Stimulated activated CD8-positive, alpha-beta memory T cell treated with anti-CD3 and anti-CD28 coated beads, Interleukin-2, amount 100 ng/mL, for 1 hour (primary cell): Measurements from ENCODE around the gene GTSF1L.

Experiments
- DNase-seq, 2 donors: peaks; one replicate each; pipeline ENCODE4 v3.0.0-alpha.2; 2020; ENCODE audit warnings: low read depth in 2 of 2

Gene GTSF1L

DNA sequence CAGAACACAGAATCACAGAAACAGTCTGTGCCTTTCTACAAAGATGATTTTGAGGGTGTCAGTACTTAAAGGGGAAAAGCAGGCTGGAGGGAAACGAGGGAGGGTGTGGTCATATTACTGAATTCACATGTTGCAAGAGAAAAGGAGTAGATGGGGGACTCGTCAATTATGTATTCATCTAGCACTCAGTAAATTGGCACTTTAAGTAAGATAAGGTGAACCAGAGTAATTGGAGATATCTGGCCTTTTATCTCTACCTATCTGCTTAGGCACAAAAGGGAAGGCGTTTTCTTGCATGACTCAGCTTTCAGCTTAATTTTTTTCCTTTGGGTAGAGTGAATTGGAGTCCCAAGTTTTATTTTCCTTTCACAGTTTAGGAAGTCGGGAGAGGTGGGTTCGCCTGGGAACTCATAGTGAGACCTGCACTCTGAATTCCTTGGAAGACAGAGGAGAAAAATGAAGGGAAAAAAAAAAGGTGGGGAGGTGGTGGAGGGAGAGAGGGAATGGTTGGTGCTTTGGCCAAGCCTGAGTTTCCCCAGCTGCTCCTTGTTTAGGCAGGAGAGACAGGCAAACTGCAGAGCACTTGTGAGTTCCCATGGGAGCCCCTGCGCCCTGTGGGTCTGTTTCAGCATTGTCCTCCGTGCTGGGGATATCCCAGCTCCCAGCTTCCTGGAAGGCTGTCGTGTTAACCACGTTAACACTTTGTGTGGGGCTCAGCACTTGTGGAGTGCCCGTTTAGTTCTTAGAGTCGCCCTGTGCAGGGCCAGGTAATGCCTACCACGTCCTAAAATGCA lies 19.7 kb upstream of the GTSF1L start:
- no peak for DNase-seq

DNA sequence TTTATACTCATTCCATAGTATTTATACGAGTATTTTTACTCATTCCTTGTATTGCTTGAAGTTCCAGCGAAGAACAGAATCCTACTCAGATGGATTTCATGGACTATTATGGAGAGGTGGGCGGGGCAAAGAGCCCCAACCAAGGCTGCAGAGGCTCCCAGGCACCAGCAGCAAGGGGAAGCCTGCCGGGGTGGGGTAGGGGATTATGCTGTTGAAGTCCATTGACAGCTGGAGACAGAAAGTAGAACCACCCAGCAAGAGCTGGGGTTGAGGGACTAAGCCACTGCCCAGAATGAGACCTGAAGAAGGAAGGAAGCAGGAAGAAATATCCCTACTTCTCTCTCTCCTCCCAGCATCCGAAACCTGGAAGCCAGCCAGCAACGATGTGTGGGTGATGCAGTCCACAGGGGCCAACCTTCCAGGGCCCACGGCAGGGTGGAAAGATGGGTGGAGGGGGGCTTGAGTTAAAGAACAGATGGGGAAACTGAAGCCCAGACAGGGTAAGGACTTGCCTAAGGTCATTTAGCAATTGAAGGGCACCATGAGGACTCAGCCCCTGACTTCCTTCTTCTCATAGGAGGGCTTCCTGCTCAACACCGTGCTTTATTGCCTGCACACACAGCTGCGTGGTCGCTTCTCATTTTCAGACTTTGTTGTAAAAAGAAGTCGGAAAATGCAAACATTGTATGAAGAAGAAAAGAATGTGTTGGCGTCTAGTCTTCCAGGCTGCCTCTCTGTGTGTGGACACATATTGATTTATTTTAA lies 18.3 kb upstream of the GTSF1L start:
- no peak for DNase-seq

DNA sequence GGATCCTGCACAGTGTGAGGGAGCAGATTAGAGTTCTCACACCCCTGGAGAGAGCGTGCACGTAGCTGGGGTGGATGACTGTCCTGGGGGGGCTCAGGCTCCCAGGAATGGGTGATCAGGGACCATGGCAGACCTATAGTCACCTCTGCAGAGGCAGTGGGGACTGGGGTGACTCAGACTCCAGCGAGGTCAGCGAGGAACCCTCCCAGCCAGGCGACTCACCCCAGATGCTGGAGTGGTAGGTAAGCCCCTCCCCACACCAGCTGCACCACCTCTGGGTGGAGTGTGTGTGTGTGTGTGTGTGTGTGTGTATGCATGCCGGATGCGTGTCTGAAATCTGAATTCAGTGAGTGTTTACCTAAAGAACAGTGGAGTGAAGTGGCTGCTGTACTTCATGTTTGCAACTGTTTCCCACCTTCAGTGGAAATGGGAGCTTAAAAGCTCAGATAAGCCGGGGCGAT lies 17.4 kb upstream of the GTSF1L start:
- no peak for DNase-seq

DNA sequence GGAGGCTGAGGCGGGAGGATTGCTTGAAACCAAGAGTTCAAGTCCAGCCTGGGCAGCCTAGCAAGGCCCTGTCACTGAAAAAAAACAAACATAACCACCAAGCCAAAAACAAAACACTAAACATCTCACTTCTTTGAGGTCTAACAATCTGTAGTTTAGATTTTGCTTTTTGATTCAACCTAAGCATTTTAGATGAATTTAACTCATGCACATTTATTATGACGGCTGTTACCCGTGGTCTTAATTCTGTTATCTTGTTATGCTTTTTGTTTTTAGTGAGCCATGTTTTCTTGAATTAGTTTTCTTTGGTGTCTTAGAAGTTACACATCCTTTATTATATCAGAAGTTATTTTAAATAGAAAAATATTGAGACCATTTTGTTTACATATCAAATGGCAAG lies 13.8 kb upstream of the GTSF1L start:
- no peak for DNase-seq

DNA sequence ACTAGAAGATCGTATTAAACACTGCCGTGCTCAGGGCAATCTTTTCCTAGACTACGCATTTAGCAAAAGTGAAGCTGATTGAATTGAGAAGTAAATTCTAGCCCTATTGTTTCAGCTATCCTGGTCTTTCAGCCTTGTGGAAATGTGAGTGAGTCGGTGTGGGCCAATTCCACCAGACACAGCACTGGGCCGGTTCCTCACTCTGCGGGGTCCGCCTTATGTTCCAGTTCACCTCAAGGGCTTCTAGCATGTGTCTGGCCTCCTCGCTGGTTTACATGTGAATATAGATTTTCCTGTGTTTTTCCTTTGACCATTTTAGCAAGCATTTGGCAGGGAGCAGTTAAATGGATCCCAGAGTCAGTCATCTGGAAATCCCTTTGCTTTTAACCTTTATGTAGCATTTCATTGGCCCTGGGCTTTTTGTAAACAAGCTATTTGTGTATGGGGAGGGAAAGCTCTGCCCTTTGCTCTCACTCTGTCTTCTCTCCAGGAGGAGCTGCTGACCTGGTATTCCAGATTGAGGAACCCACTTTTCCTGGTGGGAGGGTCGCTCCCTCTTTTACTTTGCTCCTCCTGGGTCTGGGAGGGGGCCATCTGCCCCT lies 12.4 kb upstream of the GTSF1L start:
- no peak for DNase-seq

DNA sequence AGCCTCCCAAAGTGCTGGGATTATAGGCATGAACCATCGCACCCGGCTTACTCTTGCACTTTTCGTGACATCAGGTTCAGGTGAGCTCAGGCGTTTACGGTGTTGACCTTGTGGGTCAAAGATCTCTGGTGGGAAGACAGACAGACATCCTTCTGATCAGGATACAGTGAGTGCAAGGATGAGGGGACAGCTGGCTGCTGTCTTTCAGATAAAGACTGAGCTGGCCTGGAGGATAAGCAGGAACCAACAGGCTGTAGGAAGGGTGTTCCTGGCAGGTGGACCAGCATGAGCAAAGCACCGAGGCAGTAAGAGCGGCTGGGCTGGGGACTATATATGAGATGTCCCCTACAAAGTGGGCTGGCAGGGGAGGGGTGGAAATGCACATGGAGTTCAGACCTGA lies 11.1 kb upstream of the GTSF1L start:
- DNase-seq, result no peak

DNA sequence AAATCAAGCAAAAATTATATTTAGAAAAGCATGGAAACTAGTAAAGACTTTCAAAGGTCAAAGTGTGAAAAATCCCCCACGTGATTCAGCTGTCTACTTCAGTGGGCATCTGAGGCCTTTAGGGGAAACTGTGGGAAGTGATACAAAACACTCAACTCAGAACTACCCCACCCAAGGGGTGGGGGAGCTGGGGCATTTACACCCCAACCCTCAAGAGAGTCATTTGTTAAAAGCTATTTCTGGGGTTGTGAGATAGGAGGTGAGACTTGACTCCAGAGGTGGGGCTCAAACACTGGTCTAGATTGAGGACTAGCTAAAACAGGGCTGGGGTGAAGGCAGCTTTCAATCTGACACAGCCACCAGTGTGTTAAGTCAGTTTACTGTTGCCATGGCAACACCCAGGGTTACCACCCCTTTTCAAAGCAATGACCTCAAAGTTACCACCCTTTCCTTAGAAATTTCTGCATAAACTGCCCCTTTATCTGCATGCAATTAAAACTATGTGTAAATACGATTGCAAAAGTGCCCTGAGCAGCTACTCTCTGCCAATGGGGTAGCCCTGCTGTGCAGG lies 9.9 kb upstream of the GTSF1L start:
- DNase-seq, result no peak

DNA sequence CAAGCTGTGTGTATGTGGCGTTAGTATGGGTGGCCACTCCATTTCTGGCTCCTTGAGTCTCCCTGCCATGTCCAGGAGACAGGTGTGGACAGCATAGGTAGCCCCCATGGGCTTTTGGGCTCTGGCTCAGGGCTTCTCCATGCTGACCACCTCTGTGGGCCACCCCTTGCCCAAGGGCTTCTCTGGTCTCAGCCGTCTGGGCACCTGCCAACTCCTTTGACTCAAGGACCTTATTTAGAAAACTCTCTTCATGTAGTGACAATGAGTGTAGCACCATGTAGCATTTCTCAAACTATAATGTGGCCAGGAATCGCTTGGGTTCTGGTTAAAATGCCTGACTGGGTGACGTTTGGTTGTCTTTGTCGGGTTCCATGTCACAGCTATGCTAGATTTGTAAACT lies 5.1 kb upstream of the GTSF1L start:
- no peak for DNase-seq

DNA sequence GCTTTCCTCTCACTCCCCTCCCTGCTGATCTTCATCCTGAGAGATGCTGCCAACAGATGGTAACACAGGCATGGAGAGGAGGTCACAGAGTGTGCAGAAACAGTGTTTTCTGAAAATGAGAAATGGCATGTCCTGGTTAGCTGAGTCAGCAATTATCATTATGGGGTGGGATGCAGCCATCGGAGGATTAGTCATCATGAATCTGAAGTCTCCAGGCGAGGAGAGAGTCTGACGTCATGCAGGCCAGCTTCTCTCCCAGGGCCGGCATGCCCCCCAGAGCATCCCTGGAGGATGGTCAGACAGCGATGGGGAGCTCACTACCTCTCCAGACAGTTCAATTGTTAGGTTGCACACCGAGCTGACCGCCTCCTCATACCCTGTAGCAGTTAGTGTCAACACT lies 4.7 kb upstream of the GTSF1L start:
- no peak for DNase-seq

DNA sequence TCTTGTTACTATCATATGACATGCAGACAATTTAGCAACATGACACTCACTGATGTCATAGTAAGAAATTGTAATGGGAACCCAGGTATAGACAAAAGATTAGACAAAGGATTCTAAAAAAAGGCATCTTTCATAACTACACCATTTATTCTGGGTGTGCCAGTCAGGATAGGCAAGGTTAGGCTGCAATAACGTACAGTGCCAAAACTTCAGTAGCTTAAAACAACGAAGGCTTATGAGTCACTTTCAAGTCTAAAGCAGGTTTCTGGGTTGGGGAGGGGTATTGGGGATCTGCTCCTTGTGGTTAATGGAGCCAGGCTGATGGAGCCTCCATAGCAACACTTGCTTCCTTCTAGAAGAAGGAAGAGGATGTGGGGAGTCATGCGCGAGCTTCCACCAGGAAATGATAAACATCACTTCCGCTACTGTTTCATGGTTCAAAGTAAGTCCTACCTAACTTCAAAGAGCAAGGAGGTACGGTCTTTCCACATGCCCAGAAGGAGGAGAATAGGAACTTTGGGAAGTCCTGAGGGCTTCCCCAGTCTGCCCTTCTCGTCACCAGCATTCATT lies 2.0 kb upstream of the GTSF1L start:
- no peak for DNase-seq

DNA sequence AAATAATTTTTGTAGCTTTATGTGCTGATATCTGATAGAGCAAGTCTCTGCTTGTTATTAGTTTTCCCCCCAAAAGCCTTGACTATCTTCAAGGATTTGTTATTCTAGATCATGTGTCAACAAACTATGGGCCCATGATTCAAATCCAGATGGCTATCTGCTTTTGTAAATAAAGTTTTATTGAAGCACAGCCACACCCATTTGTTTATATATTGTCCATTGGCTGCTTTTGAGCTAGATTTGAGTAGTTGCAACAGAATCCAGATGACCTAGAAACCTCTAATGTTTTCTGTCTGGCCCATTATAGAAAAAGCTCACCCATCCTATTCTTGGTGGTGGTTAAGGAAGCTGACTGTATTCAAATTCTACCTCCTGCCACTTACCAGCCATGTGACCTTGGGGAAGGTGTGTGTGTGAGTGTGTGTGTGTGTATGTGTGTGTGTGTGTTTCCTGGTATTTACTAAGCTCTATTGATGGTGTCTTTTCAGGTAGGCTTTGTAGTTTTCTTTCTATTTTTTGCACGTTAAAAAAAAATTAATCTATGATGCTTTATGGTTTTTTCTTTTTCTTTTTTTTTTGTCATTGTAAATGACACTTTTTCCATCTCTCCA lies 1.3 kb upstream of the GTSF1L start:
- no peak for DNase-seq

DNA sequence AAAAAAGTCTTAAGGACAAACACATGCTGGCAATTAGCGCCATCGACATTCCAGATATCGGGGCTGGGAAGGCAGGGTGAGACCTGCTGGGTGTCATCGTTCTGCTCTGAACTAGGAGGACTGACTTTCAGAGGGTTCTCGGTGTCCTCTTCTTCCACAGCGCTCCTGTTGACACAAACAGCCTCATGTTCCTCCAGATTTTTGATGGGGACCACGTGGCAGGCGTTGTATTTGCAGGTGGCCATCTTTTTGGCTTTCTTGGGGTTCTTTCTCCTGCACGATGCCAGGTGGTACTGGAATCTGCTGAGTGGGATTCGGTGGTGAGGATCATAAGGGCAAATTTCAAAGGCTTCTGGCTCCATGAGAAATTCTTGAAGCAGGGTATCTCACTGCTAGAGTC lies 469 bp downstream of the GTSF1L start:
- no peak for DNase-seq

DNA sequence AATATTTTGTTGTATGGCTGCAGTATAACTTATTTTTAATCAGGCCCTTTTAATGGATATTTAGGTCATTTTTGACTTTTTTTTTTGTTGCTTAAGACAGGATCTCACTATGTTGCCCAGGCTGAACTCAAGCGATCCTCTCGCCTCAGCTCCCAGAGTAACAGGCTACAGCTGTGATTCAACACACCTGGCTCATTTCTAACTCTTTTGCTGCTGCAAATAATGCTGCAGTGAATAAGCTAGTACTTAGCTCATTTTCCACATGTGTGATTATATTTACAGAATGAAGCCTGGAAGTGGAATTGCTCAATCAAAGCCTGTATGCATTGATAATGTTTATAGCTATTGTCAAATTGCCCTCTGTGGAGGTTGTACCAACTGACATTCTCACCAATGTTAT lies 1.1 kb downstream of the GTSF1L start:
- no peak for DNase-seq

DNA sequence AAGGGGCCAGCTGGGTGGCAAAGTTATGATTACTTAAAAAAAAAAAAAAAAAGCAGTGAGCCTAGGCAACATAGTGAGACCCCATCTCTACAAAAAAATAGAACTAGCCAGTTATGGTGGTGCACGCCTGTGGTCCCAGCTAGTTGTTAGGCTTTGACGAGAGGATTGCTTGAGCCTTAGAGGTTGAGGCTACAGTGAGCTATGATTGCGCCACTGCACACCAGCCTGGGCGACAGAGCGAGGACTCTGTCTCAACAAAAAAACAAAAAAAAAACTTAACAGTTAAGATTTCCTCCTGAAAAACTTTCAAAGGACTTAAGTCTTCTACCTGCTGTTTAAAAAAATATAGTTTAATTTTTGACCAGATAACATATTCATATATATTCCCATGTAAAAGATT lies 2.4 kb downstream of the GTSF1L start:
- no peak for DNase-seq

DNA sequence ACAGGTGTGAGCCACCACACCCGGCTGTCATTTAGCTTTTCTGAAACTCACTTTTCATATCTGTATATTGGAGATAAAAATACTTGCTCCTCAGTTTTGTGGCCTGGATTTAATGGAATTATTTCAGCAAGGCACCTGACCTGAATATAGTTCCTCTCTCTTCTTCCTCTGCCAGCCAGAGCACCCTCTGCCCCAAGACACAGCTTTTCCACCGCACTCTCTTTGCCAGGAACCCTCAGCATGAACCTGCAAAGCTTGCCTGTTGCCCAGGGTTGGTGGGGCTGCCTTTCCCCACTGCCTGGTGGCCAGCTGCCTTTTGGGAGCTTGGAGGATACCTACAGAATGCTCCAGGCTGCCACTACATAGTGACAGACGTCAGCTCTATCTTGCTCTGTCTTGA lies 3.1 kb downstream of the GTSF1L start:
- no peak for DNase-seq

DNA sequence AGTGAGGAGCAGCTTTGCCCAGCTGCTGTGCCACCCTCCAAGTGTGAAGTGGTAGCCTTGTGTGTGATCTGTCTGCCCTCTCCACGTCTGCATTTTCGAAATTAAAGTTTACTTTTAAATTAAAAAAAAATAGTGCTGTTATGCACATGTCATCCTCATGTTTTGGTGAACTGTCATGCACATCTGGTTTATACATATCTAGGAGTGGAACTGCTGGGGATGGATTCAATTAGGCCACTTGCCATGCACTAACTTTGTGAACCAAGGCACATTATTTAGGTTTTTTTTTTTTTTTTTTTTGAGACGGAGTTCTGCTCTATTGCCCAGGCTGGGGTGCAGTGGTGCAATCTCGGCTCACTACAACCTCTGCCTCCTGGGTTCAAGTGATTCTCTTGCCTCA lies 3.6 kb downstream of the GTSF1L start:
- no peak for DNase-seq

DNA sequence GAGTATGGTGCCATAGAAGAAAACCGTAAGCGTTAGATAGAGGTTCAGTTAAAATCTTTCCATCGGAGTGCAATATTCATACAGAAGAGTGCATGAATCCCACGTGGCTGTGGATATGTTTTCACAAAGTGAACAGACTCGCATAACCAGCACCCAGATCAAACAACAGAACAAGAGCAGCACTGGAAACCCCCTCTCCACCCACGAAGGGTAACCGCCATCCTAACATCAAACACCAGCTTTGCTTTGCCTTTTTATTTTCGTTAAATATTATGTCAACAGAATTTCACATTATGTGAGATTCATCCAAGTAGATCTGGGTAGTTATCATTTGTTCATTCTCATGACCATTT lies 4.7 kb downstream of the GTSF1L start:
- peak in 1 of 2 donors; percentile 16 for DNase-seq

DNA sequence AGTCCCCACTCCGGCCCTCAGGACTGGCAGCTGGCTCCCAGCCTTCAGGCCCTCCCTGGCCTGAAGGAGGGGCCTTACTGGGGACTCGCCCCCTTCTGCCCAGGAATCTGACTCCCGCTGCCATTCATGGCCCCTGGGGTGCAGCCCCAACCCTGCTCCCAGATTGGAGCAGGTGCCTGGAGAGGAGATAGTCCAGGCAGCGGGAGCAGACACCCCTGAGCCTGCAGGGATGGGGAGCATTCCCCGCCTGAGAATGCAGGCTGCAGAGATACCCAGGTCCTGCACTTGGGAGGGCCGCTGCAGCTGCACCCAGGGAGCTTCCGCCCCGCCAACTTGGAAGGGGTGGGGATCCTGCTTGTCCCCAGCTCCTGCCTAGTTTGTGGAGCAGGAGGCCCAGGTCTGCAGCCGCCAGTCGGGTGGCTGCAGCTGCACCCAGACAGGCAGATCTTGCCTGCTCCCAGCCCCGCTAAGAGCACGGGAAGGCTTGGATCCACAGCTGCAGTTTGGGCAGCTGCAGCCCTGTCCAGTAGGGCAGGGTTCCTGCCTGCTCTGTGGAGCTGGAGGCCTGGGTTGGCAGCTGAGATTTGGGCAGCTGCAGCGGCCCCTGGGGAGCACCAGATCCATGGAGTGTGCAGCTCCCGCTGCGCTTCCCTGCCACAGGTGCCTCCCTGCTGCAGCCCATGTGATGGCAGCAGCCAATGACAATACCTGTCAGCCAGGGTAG lies 5.2 kb downstream of the GTSF1L start:
- no peak for DNase-seq

DNA sequence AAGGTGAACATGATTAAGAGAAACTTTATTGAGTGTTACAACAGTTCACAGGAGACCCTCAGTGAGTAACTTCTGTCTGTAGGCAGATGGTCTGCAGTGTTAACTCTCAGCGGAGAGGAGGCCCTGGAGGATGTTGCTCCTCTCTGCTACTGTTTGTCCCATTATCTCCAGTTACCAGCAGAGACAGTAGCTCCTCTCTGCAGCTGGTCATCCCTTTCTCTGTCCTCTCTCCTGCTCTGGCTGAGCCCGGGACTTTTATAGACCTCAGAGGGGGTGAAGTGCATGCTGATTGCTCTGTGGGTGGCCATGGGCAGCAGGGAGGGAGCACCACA lies 5.7 kb downstream of the GTSF1L start:
- no peak for DNase-seq

DNA sequence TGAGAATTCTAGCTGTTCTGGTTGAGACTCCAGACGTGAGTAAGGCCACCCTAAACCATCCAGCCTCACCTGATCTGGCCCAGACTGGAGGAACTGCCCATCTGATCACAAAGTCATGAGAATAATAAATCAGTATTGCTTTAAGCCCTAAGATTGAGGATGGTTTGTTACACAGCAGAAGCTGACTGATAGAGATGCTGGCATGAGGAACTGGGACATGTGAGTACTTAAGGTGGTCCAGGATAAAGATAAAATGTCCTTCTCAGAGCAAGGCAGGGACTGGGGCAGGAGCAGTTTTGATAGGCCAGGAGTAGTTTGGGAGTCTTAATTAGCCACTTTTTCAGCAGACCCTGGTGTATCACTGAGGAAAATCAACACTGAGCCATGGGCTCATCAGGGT lies 6.8 kb downstream of the GTSF1L start:
- DNase-seq, result no peak

DNA sequence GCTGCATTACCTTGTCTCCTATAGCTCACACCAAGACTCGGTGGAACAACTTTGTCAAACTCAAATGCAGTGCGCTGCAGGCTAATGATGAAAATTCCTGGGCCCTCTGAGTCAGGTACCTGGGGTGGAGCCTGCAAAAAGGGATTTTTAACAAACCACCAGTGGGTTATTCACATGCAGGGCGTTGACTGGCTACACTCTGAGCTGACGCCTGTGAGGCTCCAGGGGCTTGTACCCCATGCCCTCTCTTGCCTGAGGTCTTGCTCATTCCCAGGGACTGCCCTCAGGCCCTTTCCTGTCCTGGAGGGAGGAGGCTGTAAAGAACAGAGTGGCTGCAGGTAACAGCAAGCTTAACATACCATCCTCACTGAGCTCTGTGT lies 9.2 kb downstream of the GTSF1L start:
- DNase-seq, result no peak
